Activated T-cell treated with anti-CD3 and anti-CD28 coated beads for 1 hour (primary cell): ENCODE results near the gene TIGD3.
"Not testable (repeated sequence)": the region's sequence is repeated elsewhere in the genome, so short reads cannot be mapped to it uniquely, and the experiment has no call there.

Experiments
- DNase-seq: peaks from one replicate; pipeline ENCODE4 v3.0.0-alpha.2; 2020; ENCODE audit warnings: low read depth

TIGD3 gene

DNA sequence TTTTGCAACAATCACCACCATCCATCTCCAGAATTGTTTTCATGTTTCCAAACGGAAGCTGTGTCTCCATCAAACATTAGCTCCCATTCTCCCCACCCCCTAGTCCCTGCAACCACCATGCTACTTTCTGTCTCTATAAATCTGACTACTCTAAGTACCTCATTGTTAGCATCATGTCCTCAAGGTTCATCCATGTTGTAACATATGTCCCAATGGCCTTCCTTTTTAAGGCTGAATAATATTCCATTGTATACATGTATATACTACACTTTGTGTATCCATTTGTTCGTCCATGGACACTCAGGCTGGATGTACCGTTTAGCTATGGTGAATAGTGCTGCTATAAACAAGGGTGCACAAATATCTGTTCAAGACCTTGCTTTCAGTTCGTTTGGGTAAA is 29.1 kb upstream of the TIGD3 start:
- no peak for DNase-seq

GRCh38 chr11:65327021-65327420 is 27.5 kb upstream of the TIGD3 start:
- no peak for DNase-seq

GRCh38 chr11:65329478-65329877 is 25.1 kb upstream of the TIGD3 start:
- DNase-seq, result no peak

GRCh38 chr11:65329944-65330403 is 24.6 kb upstream of the TIGD3 start:
- DNase-seq, result peak; percentile 85

DNA sequence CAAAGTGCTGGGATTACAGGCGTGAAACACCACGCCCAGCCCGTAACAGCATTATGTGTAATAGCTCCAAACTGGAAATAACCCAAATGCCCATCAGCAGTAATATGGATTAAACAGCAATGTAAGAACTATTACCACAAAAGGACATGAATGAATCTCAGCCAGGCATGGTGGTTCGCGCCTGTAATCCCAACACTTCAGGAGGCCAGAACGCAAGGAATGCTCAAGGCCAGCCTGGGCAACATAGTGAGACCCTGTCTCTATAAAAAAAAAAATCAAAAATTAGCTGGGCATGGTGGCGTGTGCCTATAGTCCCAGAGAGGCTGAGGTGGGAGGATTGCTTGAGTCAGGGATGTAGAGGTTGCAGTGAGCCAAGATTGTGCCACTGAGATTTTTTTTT is 24.0 kb upstream of the TIGD3 start:
- no peak for DNase-seq

- not testable (repeated sequence) for DNase-seq
These were observed 22.0 kb upstream of the TIGD3 start for GRCh38 chr11:65332591-65332990.

DNA sequence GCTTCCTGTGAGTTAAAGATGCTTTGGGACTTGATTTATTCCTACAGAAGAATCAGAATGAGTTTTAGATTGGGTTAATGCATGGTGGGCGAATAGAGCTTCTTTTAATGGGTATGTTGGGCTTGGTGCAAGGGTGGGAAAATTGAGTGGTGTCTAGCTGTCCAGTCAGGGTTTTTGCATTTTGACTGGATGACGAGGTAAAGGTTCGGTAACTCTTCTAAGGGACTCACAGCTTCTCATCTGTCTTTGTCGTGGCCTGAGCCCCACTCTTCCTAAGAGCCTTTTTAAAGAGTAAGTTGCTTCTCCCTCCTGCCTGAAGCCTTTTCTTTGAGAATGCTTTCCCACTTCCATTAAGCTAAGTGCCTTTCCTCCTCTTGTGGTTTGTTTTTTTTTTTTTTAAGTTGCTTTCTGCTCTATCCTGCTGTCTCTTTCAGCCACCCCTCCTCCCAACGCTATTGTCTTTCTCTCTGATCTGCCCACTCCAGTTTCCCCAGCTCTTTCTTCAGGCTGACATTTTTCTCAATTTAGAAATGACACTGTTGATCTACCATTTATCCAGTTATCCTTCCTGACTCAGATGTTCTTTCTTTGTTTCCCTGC is 19.8 kb upstream of the TIGD3 start:
- no peak for DNase-seq

DNA sequence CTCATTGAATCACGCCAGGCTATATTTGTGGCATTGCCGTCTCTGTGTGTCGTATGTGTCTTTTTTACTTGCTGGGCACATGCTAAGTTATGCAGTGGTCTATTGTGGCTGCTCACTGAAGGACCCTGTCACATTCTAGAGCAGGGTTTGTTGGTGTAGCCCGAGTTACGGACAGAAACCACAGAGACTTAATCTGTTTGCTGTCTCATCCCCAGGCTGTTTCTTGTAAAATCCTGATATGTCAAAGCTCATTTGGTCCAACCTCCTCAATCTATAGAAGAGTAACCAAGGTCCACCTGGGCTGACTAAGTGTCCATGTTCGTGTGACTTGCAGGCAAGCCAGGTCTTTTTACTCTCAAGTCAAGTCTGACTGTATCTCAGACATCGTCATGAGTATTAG is 15.9 kb upstream of the TIGD3 start:
- DNase-seq, result no peak

DNA sequence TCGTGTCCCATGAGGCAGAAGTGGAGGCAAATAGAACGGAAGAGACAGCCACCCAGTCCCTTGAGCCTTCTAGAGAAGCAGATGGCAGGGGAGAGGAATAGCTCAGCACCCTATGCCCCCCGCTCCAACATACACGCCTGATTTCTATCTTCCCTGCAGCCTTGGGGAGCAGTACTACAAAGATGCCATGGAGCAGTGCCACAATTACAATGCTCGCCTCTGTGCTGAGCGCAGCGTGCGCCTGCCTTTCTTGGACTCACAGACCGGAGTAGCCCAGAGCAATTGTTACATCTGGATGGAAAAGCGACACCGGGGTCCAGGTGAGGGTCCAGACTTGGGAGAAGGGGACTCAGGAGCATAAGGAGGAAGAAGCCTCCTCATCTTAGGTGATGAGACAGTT is 14.3 kb upstream of the TIGD3 start:
- no peak for DNase-seq

DNA sequence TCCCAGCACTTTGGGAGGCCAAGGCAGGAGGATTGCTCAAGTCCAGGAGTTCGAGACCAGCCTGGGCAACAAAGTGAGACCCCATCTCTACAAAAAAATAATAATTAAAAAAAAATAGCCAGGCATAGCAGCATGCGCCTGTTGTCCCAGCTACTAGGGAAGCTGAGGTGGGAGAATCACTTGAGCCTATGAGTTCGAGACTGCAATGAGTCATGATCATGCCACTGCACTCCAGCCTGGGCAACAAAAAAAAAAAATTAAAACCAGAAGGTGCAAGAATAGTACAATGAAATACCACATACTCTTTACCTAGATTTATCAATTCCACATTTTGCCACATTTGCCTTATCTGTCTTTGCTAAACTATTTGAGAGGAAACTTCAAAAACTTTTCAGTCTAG is 12.7 kb upstream of the TIGD3 start:
- no peak for DNase-seq

DNA sequence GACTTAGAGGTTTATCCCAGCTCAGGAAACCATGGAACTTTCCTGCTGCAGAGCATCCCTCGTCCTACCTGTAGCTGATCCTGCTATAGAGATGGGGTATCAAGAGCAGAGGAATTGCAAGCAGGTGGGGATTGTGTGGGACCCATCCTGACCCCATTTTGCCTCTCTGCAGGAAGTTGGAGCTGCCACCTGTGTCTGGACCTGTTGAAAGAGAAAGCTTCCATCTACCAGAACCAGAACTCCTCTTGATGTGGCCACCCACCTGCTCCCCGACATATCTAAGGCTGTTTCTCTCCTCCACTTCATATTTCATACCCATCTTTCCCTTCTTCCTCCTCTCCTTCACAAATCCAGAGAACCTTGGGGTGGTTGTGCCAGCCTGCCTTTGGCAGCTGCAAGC is 3.0 kb upstream of the TIGD3 start:
- DNase-seq, result no peak

DNA sequence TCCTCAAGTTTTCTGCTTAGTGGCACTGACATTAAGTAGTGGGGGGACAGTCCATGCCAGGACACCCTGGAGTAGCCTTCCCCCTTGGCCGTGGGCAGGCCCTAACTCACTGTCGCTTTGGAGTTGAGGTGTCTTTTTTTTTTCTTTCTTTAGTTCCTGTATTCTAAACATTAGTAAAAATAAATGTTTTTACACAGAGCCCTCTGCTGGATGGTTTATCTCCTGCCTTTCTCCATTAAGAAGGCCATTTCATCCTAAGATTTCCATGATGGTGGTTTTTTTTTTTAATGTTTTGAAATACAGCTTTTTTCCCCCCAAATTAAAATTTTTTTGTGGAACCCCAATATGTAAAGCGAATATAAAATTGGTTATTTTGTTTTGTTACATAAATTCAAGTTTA is 1.8 kb upstream of the TIGD3 start:
- DNase-seq, result no peak

DNA sequence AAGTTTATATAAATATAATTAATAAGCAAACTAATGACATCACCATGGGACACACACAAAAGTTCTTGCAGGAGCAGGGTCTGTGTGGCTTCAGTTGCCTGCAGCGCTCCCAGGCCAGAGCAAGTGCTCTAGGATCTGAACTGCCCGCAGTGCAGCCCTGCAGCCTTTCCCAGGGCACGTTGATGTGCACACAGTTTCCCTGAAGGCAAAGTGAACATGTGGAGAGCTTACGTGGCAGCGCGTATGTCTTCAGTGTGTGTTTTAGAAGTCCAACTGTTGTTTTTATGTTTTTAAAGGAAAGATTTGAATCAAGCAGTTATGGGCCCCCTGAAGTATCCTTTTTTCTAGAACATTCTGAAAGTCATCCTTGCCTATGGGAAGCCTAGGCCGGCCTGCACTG is 1.2 kb upstream of the TIGD3 start:
- no peak for DNase-seq

DNA sequence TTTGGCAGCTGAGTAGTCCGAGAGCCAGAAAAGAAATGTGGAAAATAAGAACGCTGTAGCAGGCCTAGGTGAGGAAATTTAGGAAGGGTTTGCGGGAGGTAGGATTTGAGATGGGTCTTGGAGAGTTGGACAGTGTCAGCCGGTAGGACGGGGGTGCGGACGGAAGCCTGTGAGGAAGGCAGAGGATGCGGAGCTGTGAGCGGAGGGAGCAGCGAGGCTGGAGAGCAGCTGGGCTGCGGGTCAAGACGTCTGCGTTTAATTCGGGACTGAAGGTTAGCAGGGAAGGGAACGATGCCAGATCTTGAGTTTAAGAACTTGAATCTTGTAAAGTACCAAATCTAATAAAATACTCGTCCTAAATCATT is 669 bp upstream of the TIGD3 start:
- no peak for DNase-seq

DNA sequence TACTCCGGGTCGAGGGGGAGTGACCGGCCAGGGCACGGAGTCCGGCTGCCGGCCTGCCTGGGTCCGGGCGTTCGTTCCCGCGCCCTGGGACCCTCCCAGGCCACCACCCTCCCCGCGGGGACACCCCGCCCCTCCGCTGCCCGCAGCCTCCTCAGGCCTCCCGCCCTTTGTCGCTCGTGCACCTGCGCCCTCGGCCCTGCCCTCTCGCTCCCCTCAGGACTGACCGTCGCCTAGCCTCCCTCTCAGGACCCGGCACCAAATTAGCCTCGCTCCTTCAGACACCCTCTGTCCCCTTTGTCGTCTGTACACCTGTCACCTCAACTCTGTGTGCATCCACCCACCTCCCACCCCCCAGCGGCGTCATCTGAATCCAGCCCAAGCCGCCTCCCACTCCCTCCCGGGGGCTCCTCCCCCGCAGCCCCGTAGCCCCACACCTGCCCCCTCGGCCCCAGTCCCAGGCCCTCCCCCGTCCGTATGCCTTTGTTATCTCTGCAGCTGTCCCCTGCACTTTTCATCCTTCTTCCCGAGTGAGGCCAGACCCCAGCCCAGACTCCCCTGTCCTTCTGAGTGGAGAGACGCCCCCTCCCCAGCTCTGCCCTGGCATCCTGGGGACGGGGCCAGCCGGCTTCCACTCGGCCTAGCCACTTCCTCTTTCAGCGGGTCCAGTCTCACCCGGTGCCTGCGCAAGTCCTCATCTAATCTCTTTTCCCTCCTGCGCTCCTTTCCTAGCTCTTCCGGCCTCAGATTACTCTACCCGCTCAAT is 643 bp downstream of the TIGD3 start:
- DNase-seq, result peak; percentile 45

DNA sequence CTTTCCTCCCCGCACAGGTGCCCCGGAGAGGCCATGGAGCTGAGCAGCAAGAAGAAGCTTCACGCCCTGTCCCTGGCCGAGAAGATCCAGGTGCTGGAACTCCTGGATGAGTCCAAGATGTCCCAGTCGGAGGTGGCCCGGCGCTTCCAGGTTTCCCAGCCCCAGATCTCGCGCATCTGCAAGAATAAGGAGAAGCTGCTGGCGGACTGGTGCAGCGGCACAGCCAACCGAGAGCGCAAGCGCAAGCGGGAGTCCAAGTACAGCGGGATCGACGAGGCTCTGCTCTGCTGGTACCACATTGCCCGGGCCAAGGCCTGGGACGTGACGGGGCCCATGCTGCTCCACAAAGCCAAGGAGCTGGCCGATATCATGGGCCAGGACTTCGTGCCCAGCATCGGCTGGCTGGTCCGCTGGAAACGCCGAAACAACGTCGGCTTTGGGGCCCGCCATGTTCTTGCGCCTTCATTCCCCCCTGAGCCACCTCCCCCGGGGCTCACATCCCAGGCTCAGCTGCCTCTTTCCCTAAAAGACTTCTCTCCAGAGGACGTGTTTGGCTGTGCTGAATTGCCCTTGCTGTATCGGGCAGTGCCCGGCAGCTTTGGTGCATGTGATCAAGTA is 1.3 kb downstream of the TIGD3 start:
- DNase-seq, result no peak

DNA sequence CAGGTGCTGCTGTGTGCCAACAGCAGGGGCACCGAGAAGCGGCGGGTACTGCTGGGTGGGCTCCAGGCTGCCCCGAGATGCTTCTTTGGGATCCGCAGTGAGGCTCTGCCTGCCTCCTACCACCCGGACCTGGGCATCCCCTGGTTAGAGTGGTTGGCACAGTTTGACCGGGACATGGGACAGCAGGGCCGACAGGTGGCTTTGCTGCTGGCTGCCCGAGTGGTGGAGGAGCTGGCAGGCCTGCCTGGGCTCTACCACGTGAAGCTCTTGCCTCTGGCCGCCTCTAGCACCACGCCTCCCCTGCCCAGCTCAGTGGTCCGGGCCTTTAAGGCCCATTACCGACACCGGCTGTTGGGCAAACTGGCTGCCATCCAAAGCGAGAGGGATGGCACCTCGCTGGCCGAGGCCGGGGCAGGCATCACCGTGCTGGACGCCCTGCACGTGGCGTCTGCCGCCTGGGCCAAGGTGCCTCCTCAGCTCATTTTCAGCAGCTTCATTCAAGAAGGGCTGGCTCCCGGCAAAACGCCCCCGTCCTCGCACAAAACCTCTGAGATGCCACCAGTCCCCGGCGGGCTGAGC is 1.9 kb downstream of the TIGD3 start:
- no peak for DNase-seq

- DNase-seq, result no peak
These were observed 3.4 kb downstream of the TIGD3 start for GRCh38 chr11:65357856-65358356.

- DNase-seq, result no peak
These were observed 7.9 kb downstream of the TIGD3 start for GRCh38 chr11:65362320-65362931.

DNA sequence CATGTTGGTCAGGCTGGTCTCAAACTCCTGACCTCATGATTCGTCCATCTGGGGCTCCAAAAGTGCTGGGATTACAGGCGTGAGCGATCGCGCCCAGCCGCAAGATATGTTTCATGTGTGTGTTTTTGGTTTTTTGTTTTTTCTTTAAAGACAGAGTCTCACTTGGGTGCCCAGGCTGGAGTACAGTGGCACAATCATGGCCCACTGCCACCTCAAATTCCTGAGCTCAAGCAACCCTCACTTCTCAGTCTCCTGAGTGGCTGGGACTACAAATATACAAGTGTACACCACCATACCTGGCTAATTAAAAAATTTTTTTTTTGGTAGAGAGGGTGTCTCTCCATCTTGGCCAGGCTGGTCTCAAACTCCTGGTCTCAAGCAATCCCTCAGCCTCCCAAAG is 8.4 kb downstream of the TIGD3 start:
- DNase-seq, result no peak

DNA sequence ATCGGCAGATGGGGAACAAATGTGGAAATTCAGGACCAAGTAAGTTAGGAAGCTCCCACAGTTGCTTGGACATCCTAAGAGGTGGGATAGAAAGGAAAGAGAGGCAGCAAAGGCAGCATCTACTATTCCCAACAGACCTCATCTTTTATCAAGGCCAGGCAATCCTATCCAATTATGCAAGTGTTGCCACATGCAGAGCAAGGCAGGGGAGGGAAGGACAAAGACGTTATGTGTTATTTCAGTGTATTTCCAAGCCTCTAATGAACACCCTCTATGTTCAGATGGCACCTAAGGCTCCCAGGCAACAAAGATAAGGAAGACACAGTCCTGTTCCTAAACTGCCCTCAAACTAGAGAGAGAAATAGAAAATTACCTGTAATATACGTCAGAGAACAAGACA is 9.2 kb downstream of the TIGD3 start:
- DNase-seq, result no peak

DNA sequence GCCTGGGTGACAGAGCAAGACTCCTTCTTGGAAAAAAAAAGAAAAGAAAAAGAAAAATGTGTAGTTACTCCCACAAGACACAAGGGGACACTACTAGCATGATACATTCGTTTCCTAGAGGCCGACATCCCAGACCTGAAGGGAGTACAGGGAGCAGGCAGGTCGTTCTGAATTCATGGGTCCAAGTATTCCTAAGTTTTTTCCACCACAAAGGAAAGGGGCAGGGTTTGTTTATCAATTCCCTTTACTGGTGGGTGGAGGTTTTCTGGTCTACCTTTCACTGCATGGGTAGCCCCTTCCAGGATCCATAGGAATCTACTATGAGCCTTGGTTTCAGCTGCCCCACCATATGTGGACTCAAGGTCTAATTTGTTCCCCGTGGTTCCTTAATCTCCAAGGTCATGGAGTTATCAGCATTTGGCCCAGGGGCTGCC is 11.8 kb downstream of the TIGD3 start:
- DNase-seq, result no peak

DNA sequence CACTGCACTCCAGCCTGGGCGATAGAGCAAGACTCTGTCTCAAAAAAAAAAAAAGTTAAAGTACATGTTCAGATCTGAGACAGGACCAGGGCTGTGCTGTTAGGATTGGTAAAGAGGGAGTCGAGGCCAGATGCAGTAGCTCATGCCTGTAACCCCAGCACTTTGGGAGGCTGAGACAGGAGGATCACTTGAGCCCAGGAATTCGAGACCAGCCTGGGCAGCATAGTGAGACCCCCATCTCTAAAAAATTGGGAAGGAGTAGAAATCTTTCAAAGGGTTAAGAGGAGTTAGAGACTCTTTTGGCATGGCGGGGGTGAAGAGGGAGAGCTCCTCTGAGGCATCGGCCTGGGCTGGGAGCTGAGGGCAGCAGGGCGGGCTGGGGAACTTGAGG is 16.1 kb downstream of the TIGD3 start:
- no peak for DNase-seq
